OCI-LY7 (cell line): ENCODE measurements around the gene CFAP57.

Experiments
- CTCF ChIP-seq: fragments of 200-600 bp; sonication (generic); conservative IDR thresholded peaks from 2 replicates; pipeline ENCODE4 v1.5.1; 2014; ENCODE audit warnings: mild to moderate bottlenecking, antibody characterized with exemption, low read length, moderate library complexity, mixed read lengths
- EZH2phosphoT487 ChIP-seq: fragments of 200-600 bp; sonication (generic); IDR thresholded peaks from 2 replicates; pipeline ENCODE4 v1.6.1; 2018; ENCODE audit warnings: low read depth, borderline replicate concordance, mild to moderate bottlenecking, mixed run types, antibody characterized with exemption, low read length, moderate library complexity, mixed read lengths

- TF ChIP-seq CTCF (no peak), EZH2phosphoT487 (no peak)
Observed at GRCh38 chr1:43300378-43301094, 128.4 kb downstream of the CFAP57 start, which contains the start of gene TIE1.
